GM12801 (cell line): ENCODE results near the gene APOL2.

Experiments used
- CTCF ChIP-seq: IDR thresholded peaks from one replicate; pipeline ENCODE4 v1.5.1; 2011; ENCODE audit warnings: control low read depth; ENCODE audit not compliant: insufficient read length; ENCODE audit errors: extremely low read depth

The APOL2 gene

GRCh38 chr22:36239401-36240171 lies at the start of gene APOL2:
Gene APOL2, minus strand, starts transcription at chr22:36239527. Its CDS starts 6,365 bp downstream, at chr22:36233162.
- no peak for TF ChIP-seq CTCF

- TF ChIP-seq CTCF, result no peak
These were observed 49.5 kb upstream of the APOL2 start for GRCh38 chr22:36288571-36289405.

GRCh38 chr22:36287881-36288515 lies 48.7 kb upstream of the APOL2 start:
- TF ChIP-seq CTCF, result no peak

GRCh38 chr22:36286096-36286957 lies 47.0 kb upstream of the APOL2 start:
- TF ChIP-seq CTCF, result no peak

GRCh38 chr22:36285545-36285944 lies 46.2 kb upstream of the APOL2 start:
- no peak for TF ChIP-seq CTCF

- no peak for TF ChIP-seq CTCF
These were observed 45.7 kb upstream of the APOL2 start for GRCh38 chr22:36285017-36285416.
